Stimulated activated CD4-positive, alpha-beta T cell treated with anti-CD3 and anti-CD28 coated beads, Interleukin-12 subunit alpha, Interleukin-12 subunit beta, amount 100 ng/mL, for 48 hours (primary cell): Measurements from ENCODE around the gene ADH6.
"Not testable (repeated sequence)": the region's sequence is repeated elsewhere in the genome, so short reads cannot be mapped to it uniquely, and the experiment has no call there.

ENCODE experiments used
- DNase-seq, 3 donors: peaks; one replicate each; pipeline ENCODE4 v3.0.0-alpha.2; 2020; ENCODE audit warnings: low read depth in 2 of 3, low spot score in 1 of 3

The ADH6 gene

GRCh38 chr4:99200138-99200537 is 18.9 kb downstream of the ADH6 start:
- DNase-seq = no peak

- DNase-seq = no peak
Observed at GRCh38 chr4:99190336-99190735, 28.7 kb downstream of the ADH6 start.

- DNase-seq = not testable (repeated sequence)
Observed at GRCh38 chr4:99189900-99190299, 29.1 kb downstream of the ADH6 start.

GRCh38 chr4:99186029-99186428 is 33.0 kb downstream of the ADH6 start:
- no peak for DNase-seq

GRCh38 chr4:99185581-99185980 is 33.5 kb downstream of the ADH6 start:
- no peak for DNase-seq

- no peak for DNase-seq
Observed at GRCh38 chr4:99180382-99181070, 38.5 kb downstream of the ADH6 start.

DNA sequence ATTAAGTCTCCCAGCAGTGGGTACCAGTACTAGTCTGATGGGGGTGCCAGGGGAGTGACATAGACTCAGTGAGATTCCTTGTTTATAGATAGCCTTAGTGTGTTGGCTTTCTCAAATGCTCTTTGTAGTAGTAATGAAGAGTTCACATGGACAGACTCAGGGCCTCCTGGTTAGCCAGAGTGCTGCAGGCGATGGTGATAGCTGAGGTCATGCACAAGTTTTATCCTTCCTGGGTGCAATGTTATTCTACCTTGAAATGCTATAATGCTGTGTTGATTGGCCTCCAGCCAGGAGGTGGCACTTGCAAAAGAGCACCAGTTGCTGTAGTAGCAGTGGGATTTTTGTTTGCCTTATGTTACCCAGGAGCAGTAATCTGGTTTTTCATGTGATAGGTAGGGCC is 39.4 kb downstream of the ADH6 start:
- no peak for DNase-seq

- DNase-seq = no peak
Observed at GRCh38 chr4:99179178-99179577, 39.9 kb downstream of the ADH6 start.

- DNase-seq = no peak
Observed at GRCh38 chr4:99166544-99166943, 52.5 kb downstream of the ADH6 start.

- no peak for DNase-seq
Observed at GRCh38 chr4:99165978-99166377, 53.1 kb downstream of the ADH6 start.

- no peak for DNase-seq
Observed at GRCh38 chr4:99161373-99162099, 57.5 kb downstream of the ADH6 start.

GRCh38 chr4:99159699-99160098 is 59.3 kb downstream of the ADH6 start:
- DNase-seq = no peak

- DNase-seq = no peak
Observed at GRCh38 chr4:99157478-99157935, 61.5 kb downstream of the ADH6 start.

DNA sequence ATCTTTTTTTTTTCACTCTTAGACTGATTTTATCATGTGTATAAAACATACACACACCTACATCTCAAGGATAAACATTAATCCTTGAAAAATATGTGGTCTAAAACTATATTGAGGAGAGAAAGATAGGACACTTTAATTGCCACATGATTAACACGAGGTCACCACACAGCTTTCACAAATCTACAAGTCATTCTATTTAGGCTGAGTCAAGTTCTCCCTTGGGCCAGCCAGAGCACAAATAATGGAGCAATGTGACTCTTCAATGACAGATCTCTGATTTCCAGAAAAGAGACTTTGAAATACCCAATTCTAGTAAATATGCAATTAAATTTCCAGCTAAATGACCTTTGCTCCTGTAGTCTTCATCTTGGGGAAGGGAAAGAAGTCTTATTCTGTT is 62.1 kb downstream of the ADH6 start:
- DNase-seq = no peak

GRCh38 chr4:99154658-99155342 is 64.2 kb downstream of the ADH6 start:
- no peak for DNase-seq
